Activated CD8-positive, alpha-beta memory T cell treated with anti-CD3 and anti-CD28 coated beads, Interleukin-2, amount 50 U/mL, for 24 hours (primary cell): ENCODE results near the gene CYSRT1.
A peak's percentile ranks its signal among the peaks of the same experiment; 100 is the strongest.
"Not testable (repeated sequence)": the region's sequence is repeated elsewhere in the genome, so short reads cannot be mapped to it uniquely, and the experiment has no call there.

Experiments
- DNase-seq: peaks from one replicate; pipeline ENCODE4 v3.0.0-alpha.2; 2020; ENCODE audit errors: extremely low read depth

Gene CYSRT1

GRCh38 chr9:137252555-137253506 lies 27.9 kb downstream of the CYSRT1 start:
- no peak for DNase-seq

GRCh38 chr9:137253717-137254623 lies 29.0 kb downstream of the CYSRT1 start:
- DNase-seq = no peak

- peak; percentile 84 for DNase-seq
These were observed 29.9 kb downstream of the CYSRT1 start, which contains the start of gene NELFB for GRCh38 chr9:137254624-137255447. Gene NELFB (plus strand): TSS chr9:137255327.

GRCh38 chr9:137255448-137256114 lies 30.6 kb downstream of the CYSRT1 start:
- DNase-seq = no peak

- DNase-seq = no peak
These were observed 31.4 kb downstream of the CYSRT1 start for GRCh38 chr9:137256362-137256761.

- no peak for DNase-seq
These were observed 31.9 kb downstream of the CYSRT1 start for GRCh38 chr9:137256856-137257255.

GRCh38 chr9:137262173-137262908 lies 37.4 kb downstream of the CYSRT1 start:
- DNase-seq = not testable (repeated sequence)

GRCh38 chr9:137262909-137263285 lies 37.9 kb downstream of the CYSRT1 start:
- DNase-seq = no peak

GRCh38 chr9:137263506-137263905 lies 38.5 kb downstream of the CYSRT1 start:
- no peak for DNase-seq

GRCh38 chr9:137264067-137264466 lies 39.1 kb downstream of the CYSRT1 start:
- DNase-seq = no peak

GRCh38 chr9:137265496-137266161 lies 40.7 kb downstream of the CYSRT1 start:
- DNase-seq = no peak

- DNase-seq = no peak
These were observed 41.2 kb downstream of the CYSRT1 start for GRCh38 chr9:137266162-137266527.

- DNase-seq = no peak
These were observed 41.8 kb downstream of the CYSRT1 start for GRCh38 chr9:137266585-137267453.

GRCh38 chr9:137267933-137268355 lies 43.0 kb downstream of the CYSRT1 start:
- DNase-seq = no peak

GRCh38 chr9:137268538-137269201 lies 43.7 kb downstream of the CYSRT1 start:
- no peak for DNase-seq

GRCh38 chr9:137269231-137269772 lies 44.3 kb downstream of the CYSRT1 start:
- no peak for DNase-seq

GRCh38 chr9:137270929-137271695 lies 46.1 kb downstream of the CYSRT1 start:
- DNase-seq = no peak
